Activated CD8-positive, alpha-beta memory T cell treated with anti-CD3 and anti-CD28 coated beads, Interleukin-2, amount 50 U/mL, for 48 hours (primary cell): ENCODE results near the gene WSCD2.

Experiments used
- DNase-seq: peaks from one replicate; pipeline ENCODE4 v3.0.0-alpha.2; 2020

Gene WSCD2

DNA sequence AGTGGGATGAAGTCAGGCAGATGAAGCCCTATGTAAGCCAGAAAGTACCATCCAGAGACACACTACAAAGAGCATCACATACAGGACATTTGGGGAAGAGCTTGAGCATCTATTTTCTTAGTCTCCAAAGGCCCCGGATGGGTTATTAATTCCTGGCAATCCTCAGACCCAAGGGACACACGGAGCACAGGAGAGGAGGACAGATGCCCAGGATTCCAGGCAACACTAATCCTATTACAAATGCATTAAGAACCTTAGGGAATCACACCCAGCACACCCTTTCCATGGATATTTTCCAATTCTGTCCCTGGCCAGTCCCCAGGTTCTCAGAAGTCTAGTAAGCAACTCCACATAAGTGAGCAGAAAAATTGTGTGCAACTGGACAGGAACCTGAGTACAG lies 144.1 kb downstream of the WSCD2 start:
- DNase-seq: no peak

DNA sequence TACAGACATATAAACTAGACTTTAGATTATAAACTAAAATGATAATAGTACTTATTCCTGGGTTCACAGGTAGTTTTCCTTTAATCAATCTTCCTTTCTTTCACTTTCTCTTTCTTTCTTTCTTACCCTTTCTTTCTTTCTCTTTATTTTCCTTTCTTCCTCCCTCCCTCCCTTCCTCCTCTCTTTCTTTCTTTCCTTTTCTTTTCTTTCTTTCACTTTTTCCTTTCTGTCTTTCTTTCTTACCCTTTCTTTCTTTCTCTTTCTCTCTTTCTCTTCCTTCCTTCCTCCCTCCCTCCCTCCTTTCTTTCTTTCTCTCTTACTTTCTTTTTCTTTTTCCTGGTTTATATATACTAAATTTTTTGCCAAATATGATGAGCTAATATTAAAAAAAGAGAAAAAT lies 148.5 kb downstream of the WSCD2 start:
- no peak for DNase-seq

DNA sequence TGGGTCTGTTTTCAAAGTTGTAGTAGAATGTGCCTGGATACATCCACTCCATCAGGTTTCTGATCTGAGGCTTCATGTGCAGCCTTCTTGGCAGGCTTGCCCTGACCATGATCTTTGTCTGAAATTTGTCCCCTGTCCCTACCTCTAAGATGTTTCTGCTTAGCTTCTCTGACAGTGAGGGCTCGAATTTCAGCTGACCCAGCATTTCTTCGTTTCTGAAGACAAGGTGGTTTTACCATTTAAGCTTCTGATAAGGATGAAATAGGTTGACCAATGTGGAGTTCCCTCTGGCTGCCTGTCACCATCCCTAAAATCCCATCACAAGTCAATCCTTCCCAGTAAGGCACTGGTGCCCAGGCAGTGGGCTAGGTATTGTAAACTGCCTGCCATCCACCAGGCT lies 153.1 kb downstream of the WSCD2 start:
- no peak for DNase-seq

DNA sequence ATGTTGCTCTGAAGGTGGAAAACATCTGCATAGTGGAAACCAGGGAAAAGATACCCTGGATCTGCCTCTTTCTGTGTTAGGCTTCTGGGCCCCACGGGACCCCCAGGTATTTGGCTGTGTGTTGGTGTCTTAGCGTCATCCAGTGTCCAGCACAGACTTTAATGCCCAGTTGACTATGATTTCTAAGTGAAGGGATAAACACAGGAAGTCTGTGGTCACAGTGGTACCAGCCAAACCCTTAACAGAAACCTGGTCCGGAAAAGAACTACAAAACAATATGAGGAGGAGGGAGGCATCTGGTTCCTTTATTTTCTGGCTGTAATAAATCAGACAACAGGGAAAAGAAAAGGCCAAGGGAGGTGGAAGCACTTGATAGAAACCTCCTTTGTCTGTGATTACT lies 153.6 kb downstream of the WSCD2 start:
- DNase-seq: no peak

DNA sequence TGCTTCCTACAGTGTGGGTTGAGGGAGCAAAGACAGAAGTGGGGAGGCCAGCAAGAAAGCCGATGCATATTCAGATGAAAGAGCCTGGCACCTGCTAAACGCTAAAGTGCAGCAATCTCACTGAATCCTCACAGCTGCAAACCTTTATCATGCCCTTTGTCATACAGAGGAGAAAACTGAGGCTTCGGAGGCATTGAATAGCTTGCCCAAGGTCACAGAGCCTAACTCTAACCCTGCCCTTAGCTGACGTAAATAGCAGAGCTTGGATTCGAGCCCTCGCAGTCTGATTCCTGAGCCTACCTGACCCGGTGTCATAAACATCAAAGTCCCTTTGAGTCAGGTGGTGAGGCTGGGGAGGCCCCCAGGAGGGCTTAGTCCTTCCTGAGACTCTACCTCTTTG lies 155.1 kb downstream of the WSCD2 start:
- no peak for DNase-seq

DNA sequence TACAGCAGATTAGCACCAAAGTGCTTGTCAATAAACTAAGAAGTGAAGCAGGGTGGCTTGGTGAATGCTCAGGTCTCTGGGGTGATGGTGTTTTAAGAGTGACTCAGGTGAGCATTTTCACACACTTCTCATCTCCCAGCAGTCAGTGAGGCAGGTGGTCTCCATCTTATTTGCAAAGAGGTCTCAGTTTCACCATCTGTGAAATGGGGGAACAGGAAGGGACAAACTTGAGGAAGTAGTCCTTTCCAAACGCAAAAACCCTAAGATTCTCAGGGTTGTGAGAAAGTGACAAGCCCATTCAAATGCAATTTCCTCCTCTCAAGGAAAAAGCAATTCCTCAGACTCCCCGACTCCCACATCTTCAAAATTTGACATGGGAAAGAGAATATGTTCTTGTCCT lies 155.9 kb downstream of the WSCD2 start:
- no peak for DNase-seq

DNA sequence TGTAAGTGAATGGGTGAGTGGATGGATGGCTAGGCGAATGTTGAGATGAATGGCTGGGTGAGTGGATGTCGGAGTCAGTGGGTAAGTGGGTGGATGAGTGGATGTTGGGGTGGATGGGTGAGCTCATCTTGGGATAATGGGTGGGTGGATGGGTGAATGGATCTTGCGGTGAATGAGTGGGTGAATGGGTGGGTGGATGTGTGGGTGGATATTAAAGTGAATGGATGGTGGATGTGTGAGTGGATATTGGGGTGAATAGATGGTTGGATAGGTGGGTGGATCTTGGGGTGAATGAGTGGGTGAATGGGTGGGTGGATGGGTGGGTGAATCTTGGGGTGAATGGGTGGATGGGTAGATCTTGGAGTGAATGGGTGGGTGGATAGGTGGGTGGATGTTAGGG lies 158.1 kb downstream of the WSCD2 start:
- DNase-seq: no peak

DNA sequence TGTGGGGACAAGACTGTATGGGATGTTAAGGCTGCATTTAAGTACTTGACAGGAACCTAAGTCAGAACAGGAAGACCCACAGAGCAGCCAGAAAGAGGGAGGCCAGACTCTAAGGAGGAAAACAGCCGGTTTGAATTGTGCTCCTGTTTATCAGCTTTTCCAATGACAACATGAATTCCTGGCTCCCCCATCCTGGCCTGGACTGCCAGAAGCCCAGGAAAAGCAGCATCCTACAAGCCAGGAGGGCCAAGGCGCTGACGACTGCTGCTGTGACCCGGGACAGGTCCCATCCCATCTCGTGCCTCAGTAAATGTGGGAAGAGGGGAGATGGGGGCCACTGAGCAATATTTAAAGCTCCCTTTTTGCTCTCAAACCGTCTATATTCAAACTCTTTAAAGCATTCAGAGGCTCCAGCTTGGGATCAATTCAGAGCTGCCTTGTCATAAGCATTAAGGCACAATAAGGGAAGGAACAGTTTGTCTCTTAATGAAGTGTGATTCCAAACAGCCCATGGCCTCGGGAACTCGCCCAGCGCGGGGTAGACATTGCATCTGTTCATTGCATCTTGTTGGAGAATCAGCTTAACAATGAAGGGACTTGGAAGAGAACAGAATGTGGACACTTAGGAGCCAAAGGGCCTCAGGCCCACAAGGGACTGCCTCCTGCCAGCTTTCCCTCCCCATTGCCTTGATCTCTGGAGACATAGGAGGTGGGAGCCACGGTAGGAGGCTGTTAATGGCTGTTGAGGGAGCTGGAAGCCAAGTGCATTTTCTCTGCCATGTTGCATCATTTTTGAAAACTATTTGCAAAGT lies 160.5 kb downstream of the WSCD2 start:
- no peak for DNase-seq

DNA sequence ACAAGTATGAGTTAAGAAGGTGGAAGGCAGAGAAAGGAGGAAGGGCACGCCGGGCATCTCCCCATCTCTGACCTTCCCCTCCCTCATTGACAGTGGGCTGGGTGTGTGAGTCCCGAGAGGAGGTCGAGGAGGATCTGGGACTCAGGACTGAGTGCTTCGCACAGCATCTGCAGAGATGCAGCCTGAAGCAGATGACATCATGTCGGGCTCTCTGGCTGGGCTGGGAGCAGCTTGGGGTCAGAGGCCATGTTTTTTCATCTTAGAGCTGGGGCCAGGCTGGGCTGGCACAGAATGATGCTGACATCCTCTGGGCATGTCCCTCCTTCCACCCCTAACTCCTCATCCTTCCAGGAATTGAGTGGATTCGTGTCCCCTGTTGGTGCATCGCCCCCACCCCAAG lies 166.6 kb downstream of the WSCD2 start:
- no peak for DNase-seq

DNA sequence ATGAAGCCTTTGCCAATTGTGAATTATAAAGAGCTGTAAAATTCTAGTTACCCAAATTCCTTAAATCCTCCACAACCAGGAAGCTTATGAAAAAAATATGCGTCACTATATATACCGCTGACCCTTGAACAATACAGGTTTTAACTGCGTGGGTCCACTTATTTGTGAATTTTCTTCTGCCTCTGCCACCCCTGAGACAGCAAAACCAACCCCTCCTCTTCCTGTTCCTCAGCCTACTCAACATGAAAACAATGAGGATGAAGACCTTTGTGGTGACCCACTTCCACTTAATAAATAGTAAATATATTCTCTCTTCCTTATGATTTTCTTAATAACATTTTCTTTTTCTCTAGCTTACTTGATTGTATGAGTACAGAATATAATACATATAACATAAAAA lies 167.9 kb downstream of the WSCD2 start:
- DNase-seq: no peak

DNA sequence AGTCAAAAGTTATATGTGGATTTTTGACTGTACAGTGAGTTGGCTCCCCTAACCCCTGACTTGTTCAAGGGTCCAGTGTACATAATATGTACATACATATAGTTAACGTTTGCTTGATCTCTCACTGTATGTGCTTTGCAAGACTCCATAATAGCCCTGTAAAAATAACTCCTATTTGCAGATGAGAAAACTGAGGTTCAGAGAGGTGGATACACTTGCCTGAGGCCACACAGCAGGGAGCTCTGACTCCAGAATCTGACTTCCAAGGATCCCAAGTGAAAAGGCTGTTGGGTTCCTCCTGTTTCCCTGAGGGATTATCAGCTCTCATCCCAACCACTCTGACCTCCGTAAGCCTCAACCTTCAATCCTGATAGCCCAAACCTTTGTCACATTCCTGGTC lies 168.3 kb downstream of the WSCD2 start:
- no peak for DNase-seq

DNA sequence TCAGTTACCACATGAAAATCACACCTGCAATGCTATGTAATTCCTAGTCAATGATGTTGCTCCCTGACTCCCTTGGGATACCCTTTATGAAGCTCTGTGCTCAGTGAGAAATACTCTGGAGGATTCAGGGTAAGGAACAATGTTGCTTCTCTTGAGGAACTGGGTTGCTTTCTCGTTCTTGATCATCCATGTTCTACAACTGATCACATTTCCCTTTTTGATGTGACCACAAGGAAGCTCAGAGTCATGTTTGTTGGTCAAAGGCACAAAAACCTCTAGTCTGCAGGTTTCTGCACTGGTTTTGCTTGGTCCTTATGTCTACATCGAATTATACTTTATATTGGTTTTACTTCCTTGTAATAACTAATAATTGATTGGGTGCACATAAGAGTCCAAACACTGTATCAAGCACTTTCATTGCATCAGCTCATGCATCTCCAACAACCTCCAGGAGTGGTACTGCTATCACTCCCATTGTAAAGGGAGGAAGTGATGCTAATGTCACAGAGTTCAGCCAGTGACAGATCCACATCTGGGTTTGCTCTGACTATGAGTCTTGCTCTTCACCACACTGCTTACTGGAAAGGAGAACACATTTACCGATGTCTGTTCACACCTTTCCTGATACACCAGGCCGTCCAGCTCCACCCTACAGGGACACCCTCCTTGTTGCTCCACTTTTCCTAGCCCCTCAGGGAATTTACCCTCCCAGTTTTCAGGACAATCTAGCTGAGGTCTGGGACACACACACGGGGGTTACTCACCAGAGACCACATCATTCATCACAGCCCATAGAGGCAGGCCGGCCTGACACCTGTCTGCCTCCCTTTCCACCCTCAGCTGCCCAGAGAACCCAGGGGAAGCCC lies 169.0 kb downstream of the WSCD2 start:
- DNase-seq: no peak

DNA sequence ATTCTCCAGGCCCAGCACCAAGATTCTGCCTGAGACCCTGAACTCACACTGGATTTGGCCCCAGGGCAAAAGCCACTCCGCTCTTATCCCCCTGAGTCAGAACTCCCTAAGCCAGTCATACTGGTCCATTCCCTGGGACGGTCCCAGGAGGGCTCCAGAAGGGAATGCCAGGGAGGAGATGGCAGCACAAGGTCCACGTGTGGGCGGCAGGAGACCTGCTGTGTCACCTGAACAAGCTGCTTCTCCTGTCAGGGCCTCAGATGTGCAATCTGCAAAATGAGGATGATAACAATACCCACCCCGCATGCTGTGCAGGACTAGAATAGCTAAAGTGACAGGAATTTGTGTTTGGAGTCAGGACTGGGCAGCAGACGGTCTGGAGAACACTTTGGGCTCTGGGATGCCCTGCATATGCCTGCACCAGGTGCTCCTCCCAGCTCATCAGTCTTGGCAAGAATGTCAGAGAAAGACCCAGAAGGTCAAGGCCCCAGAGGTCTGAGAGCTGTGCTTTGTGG lies 169.7 kb downstream of the WSCD2 start:
- no peak for DNase-seq

DNA sequence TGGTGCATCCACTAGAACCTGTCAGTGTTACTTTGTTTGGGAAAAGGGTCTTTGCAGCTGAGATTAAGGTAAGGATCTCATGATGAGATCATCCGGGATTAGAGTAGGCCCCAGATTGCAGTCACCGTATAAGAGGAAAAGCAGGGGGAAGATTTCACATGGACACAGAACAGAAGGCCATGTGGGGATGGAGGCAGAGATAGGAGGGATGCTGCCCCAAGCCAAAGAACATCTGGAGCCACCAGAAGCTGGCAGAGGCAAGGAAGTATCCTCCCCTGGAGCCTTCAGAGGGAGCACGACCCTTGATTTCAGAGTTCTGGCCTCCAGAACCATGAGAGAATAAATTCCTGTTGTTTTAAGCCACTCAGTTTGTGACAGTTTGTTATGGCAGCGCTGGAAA lies 170.4 kb downstream of the WSCD2 start:
- DNase-seq: no peak
